ENCODE measurements around the gene ADAMTS4. TPM values are rescaled to one million over a fixed set of nuclear protein-coding genes. Genes with fewer than 3 reads are reported as not detected.
A peak's percentile ranks its signal among the peaks of the same experiment; 100 is the strongest.

The ADAMTS4 gene
- 17.0 TPM for polyA plus RNA-seq (2013, experiment 1 of 2)
- 9.3 TPM for polyA plus RNA-seq (2013, experiment 2 of 2)

GRCh38 chr1:161198897-161199431 lies at the start of gene ADAMTS4:
Gene ADAMTS4 (minus strand): TSS chr1:161199054. CDS start chr1:161198627, 427 bp downstream.
- Histone ChIP-seq H3K4me1 (ENCODE audit: control insufficient read depth, insufficient read depth, low read length, poor library complexity, severe bottlenecking) (peaks cover 32% of the 10 kb centered on the region), H3K36me3 (ENCODE audit: control insufficient read depth, insufficient read depth, low read length) (peaks cover 8% of the 10 kb centered on the region), H3K27ac (ENCODE audit: low read depth, low read length, severe bottlenecking) (peak within 1 kb of the TSS; percentile 88), H3K4me3 (ENCODE audit: extremely low read depth, insufficient read depth, low read length, poor library complexity, severe bottlenecking) (peak within 1 kb of the TSS; percentile 16), H3K9me3 (ENCODE audit: control insufficient read depth, low read length) (no peaks in the 10 kb centered on the region)
- WGBS, 2 experiments (ENCODE audit: insufficient coverage in 2 of 2), result 60 to 68% methylated on average over 7 to 9 of the region's 11 CpGs

GRCh38 chr1:161244888-161245287 lies 46.0 kb upstream of the ADAMTS4 start:
- no peak overlapping the region for H3K27ac ChIP-seq (ENCODE audit: low read depth, low read length, severe bottlenecking)

GRCh38 chr1:161242313-161242712 lies 43.5 kb upstream of the ADAMTS4 start:
- Histone ChIP-seq H3K4me3 (ENCODE audit: extremely low read depth, insufficient read depth, low read length, poor library complexity, severe bottlenecking) (no peak overlapping the region), H3K27ac (ENCODE audit: low read depth, low read length, severe bottlenecking) (no peak overlapping the region)
- WGBS, 2 experiments (ENCODE audit: insufficient coverage in 2 of 2), result 82 to 83% methylated on average over 1 of the region's 2 CpGs

More at GRCh38 chr1:161244888-161245287, 46.0 kb upstream of the ADAMTS4 start:
- WGBS, 2 experiments (ENCODE audit: insufficient coverage in 2 of 2), result 87 to 90% methylated on average over 4 of the region's 4 CpGs
- no peaks in the 10 kb centered on the region for H3K9me3 ChIP-seq (ENCODE audit: control insufficient read depth, low read length)
- H3K4me3 ChIP-seq (ENCODE audit: extremely low read depth, insufficient read depth, low read length, poor library complexity, severe bottlenecking), result no peak overlapping the region
- H3K4me1 ChIP-seq (ENCODE audit: control insufficient read depth, insufficient read depth, low read length, poor library complexity, severe bottlenecking), result no peaks in the 10 kb centered on the region
- no peaks in the 10 kb centered on the region for H3K36me3 ChIP-seq (ENCODE audit: control insufficient read depth, insufficient read depth, low read length)

GRCh38 chr1:161241682-161242081 lies 42.8 kb upstream of the ADAMTS4 start:
- Histone ChIP-seq H3K4me1 (ENCODE audit: control insufficient read depth, insufficient read depth, low read length, poor library complexity, severe bottlenecking) (no peaks in the 10 kb centered on the region), H3K36me3 (ENCODE audit: control insufficient read depth, insufficient read depth, low read length) (no peaks in the 10 kb centered on the region), H3K4me3 (ENCODE audit: extremely low read depth, insufficient read depth, low read length, poor library complexity, severe bottlenecking) (no peak overlapping the region), H3K27ac (ENCODE audit: low read depth, low read length, severe bottlenecking) (no peak overlapping the region), H3K9me3 (ENCODE audit: control insufficient read depth, low read length) (no peaks in the 10 kb centered on the region)
- WGBS, 2 experiments (ENCODE audit: insufficient coverage in 2 of 2), result 60 to 88% methylated on average over 3 of the region's 3 CpGs

More at GRCh38 chr1:161242313-161242712, 43.5 kb upstream of the ADAMTS4 start:
- Histone ChIP-seq H3K9me3 (ENCODE audit: control insufficient read depth, low read length) (no peaks in the 10 kb centered on the region), H3K4me1 (ENCODE audit: control insufficient read depth, insufficient read depth, low read length, poor library complexity, severe bottlenecking) (no peaks in the 10 kb centered on the region), H3K36me3 (ENCODE audit: control insufficient read depth, insufficient read depth, low read length) (no peaks in the 10 kb centered on the region)

- WGBS, 2 experiments (ENCODE audit: insufficient coverage in 2 of 2), result 65 to 76% methylated on average over 3 of the region's 4 CpGs
- H3K36me3 ChIP-seq (ENCODE audit: control insufficient read depth, insufficient read depth, low read length), result no peaks in the 10 kb centered on the region
- H3K9me3 ChIP-seq (ENCODE audit: control insufficient read depth, low read length), result no peaks in the 10 kb centered on the region
- no peak within 1 kb of the TSS for H3K4me3 ChIP-seq (ENCODE audit: extremely low read depth, insufficient read depth, low read length, poor library complexity, severe bottlenecking)
- no peak within 1 kb of the TSS for H3K27ac ChIP-seq (ENCODE audit: low read depth, low read length, severe bottlenecking)
- H3K4me1 ChIP-seq (ENCODE audit: control insufficient read depth, insufficient read depth, low read length, poor library complexity, severe bottlenecking), result no peaks in the 10 kb centered on the region
Measured at GRCh38 chr1:161238039-161238473, 39.2 kb upstream of the ADAMTS4 start, which contains the start of gene NR1I3. Gene NR1I3 (minus strand): TSS chr1:161238203. CDS start chr1:161236565, 1,638 bp downstream.

- WGBS, 2 experiments (ENCODE audit: insufficient coverage in 2 of 2), result 86 to 100% methylated on average over 1 to 5 of the region's 5 CpGs
Measured at GRCh38 chr1:161235957-161236775, 37.3 kb upstream of the ADAMTS4 start.

GRCh38 chr1:161233102-161233501 lies 34.2 kb upstream of the ADAMTS4 start:
- Histone ChIP-seq H3K4me1 (ENCODE audit: control insufficient read depth, insufficient read depth, low read length, poor library complexity, severe bottlenecking) (no peaks in the 10 kb centered on the region), H3K4me3 (ENCODE audit: extremely low read depth, insufficient read depth, low read length, poor library complexity, severe bottlenecking) (no peak overlapping the region), H3K27ac (ENCODE audit: low read depth, low read length, severe bottlenecking) (no peak overlapping the region), H3K36me3 (ENCODE audit: control insufficient read depth, insufficient read depth, low read length) (peaks cover 18% of the 10 kb centered on the region), H3K9me3 (ENCODE audit: control insufficient read depth, low read length) (no peaks in the 10 kb centered on the region)
- 88 to 91% methylated on average over 8 of the region's 9 CpGs for WGBS, 2 experiments (ENCODE audit: insufficient coverage in 2 of 2)

More at GRCh38 chr1:161235957-161236775, 37.3 kb upstream of the ADAMTS4 start:
- Histone ChIP-seq H3K27ac (ENCODE audit: low read depth, low read length, severe bottlenecking) (no peak overlapping the region), H3K4me1 (ENCODE audit: control insufficient read depth, insufficient read depth, low read length, poor library complexity, severe bottlenecking) (no peaks in the 10 kb centered on the region), H3K4me3 (ENCODE audit: extremely low read depth, insufficient read depth, low read length, poor library complexity, severe bottlenecking) (no peak overlapping the region), H3K9me3 (ENCODE audit: control insufficient read depth, low read length) (no peaks in the 10 kb centered on the region), H3K36me3 (ENCODE audit: control insufficient read depth, insufficient read depth, low read length) (no peaks in the 10 kb centered on the region)

- H3K36me3 ChIP-seq (ENCODE audit: control insufficient read depth, insufficient read depth, low read length), result peaks cover 19% of the 10 kb centered on the region
- no peaks in the 10 kb centered on the region for H3K9me3 ChIP-seq (ENCODE audit: control insufficient read depth, low read length)
- peaks cover 10% of the 10 kb centered on the region for H3K4me1 ChIP-seq (ENCODE audit: control insufficient read depth, insufficient read depth, low read length, poor library complexity, severe bottlenecking)
- H3K27ac ChIP-seq (ENCODE audit: low read depth, low read length, severe bottlenecking), result no peak overlapping the region
- WGBS, 2 experiments (ENCODE audit: insufficient coverage in 2 of 2), result 80 to 98% methylated on average over 6 to 7 of the region's 7 CpGs
- no peak overlapping the region for H3K4me3 ChIP-seq (ENCODE audit: extremely low read depth, insufficient read depth, low read length, poor library complexity, severe bottlenecking)
Measured at GRCh38 chr1:161230762-161231161, 31.9 kb upstream of the ADAMTS4 start.

- 75 to 100% methylated on average over 2 of the region's 3 CpGs for WGBS, 2 experiments (ENCODE audit: insufficient coverage in 2 of 2)
- Histone ChIP-seq H3K36me3 (ENCODE audit: control insufficient read depth, insufficient read depth, low read length) (peaks cover 19% of the 10 kb centered on the region), H3K27ac (ENCODE audit: low read depth, low read length, severe bottlenecking) (no peak overlapping the region), H3K9me3 (ENCODE audit: control insufficient read depth, low read length) (no peaks in the 10 kb centered on the region), H3K4me3 (ENCODE audit: extremely low read depth, insufficient read depth, low read length, poor library complexity, severe bottlenecking) (no peak overlapping the region), H3K4me1 (ENCODE audit: control insufficient read depth, insufficient read depth, low read length, poor library complexity, severe bottlenecking) (peaks cover 10% of the 10 kb centered on the region)
Measured at GRCh38 chr1:161229896-161230295, 31.0 kb upstream of the ADAMTS4 start.

- Histone ChIP-seq H3K27ac (ENCODE audit: low read depth, low read length, severe bottlenecking) (no peak overlapping the region), H3K36me3 (ENCODE audit: control insufficient read depth, insufficient read depth, low read length) (peaks cover 19% of the 10 kb centered on the region), H3K4me1 (ENCODE audit: control insufficient read depth, insufficient read depth, low read length, poor library complexity, severe bottlenecking) (peaks cover 10% of the 10 kb centered on the region), H3K9me3 (ENCODE audit: control insufficient read depth, low read length) (no peaks in the 10 kb centered on the region), H3K4me3 (ENCODE audit: extremely low read depth, insufficient read depth, low read length, poor library complexity, severe bottlenecking) (no peak overlapping the region)
- 100% methylated on average over 1 to 4 of the region's 7 CpGs for WGBS, 2 experiments (ENCODE audit: insufficient coverage in 2 of 2)
Measured at GRCh38 chr1:161228032-161228431, 29.2 kb upstream of the ADAMTS4 start.
